GF-D8 (cell line): Measurements from ENCODE around the gene HAUS2.

ENCODE experiments used
- DNase-seq: peaks from one replicate; lab custom pipeline; 2025; lab: John Stamatoyannopoulos, UW

The HAUS2 gene

GRCh38 chr15:42608752-42609488, 60.3 kb downstream of the HAUS2 start:
- no peak for DNase-seq

DNA sequence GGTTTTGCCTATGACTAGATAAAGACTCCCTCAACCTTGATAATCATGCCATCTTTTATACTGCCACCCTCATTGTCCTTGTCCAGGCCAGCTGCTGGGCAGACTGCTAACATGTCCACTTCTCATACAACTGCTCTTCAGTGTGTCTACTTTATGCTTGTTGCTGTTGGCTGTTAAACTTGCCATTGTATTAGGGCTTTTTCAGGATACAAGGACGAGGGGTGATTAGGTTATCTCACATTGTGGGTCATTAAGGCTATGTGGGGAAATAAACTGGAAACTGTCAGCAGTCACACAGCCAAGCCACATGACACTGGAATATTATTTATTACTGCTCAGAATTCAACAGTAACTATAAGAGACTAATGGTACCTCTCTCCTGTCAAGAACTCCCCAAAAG, 62.9 kb downstream of the HAUS2 start:
- DNase-seq, result no peak

GRCh38 chr15:42612367-42612912, 63.8 kb downstream of the HAUS2 start:
- DNase-seq, result no peak

DNA sequence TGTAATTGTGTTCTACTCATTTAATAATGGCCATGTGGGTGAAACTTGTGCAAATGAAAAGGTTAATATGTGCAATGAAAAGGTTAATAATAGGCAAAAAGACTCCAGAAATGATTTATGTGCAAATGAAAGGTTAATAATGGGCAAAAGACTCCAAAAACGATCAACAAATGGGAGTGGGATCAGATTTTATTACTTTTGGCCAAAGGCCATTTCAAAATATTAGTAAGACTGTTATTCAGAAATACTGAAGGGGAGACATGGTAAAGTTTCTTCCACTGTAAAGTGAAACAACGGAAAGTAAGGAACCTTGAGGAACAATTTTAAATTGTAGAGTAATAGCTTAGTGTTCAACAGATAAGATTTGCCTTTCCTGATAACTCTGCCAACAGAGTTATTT, 67.5 kb downstream of the HAUS2 start:
- no peak for DNase-seq
